ENCODE measurements around the gene ULBP3. TPM values are rescaled to one million over a fixed set of nuclear protein-coding genes. Genes with fewer than 3 reads are reported as not detected.
"Not testable (repeated sequence)": the region's sequence is repeated elsewhere in the genome, so short reads cannot be mapped to it uniquely, and the experiment has no call there.

The ULBP3 gene
- polyA plus RNA-seq, 3 donors, result 9.7 to 13.4 (median 10.8) TPM

GRCh38 chr6:150081702-150082101, 12.8 kb upstream of the ULBP3 start:
- no peak for DNase-seq

- DNase-seq, result no peak
These were observed 10.7 kb upstream of the ULBP3 start for GRCh38 chr6:150079604-150080003.

- no peak for DNase-seq
These were observed 9.9 kb upstream of the ULBP3 start for GRCh38 chr6:150078788-150079187.

- DNase-seq, result no peak
These were observed 7.4 kb upstream of the ULBP3 start for GRCh38 chr6:150076196-150076893.

GRCh38 chr6:150075034-150075421, 6.1 kb upstream of the ULBP3 start:
- DNase-seq, result peak; percentile 31

GRCh38 chr6:150074396-150075033, 5.6 kb upstream of the ULBP3 start:
- DNase-seq, result not testable (repeated sequence)

GRCh38 chr6:150072201-150072600, 3.3 kb upstream of the ULBP3 start:
- DNase-seq, result no peak

- DNase-seq, result no peak
These were observed 1.4 kb upstream of the ULBP3 start for GRCh38 chr6:150070236-150070818.

GRCh38 chr6:150069706-150070105, 785 bp upstream of the ULBP3 start:
- DNase-seq, result no peak

- DNase-seq, result no peak
These were observed 770 bp downstream of the ULBP3 start for GRCh38 chr6:150068151-150068550.

- no peak for DNase-seq
These were observed 3.8 kb downstream of the ULBP3 start for GRCh38 chr6:150065083-150065482.

- DNase-seq, result no peak
These were observed 5.3 kb downstream of the ULBP3 start for GRCh38 chr6:150063640-150064039.

GRCh38 chr6:150059973-150060372, 8.9 kb downstream of the ULBP3 start:
- not testable (repeated sequence) for DNase-seq

- no peak for DNase-seq
These were observed 9.9 kb downstream of the ULBP3 start for GRCh38 chr6:150058986-150059385.

- no peak for DNase-seq
These were observed 10.6 kb downstream of the ULBP3 start for GRCh38 chr6:150058231-150058792.

- DNase-seq, result no peak
These were observed 11.4 kb downstream of the ULBP3 start for GRCh38 chr6:150057501-150057951.

- DNase-seq, result no peak
These were observed 12.0 kb downstream of the ULBP3 start for GRCh38 chr6:150056916-150057315.

GRCh38 chr6:150056156-150056555, 12.8 kb downstream of the ULBP3 start:
- no peak for DNase-seq

GRCh38 chr6:150055131-150055530, 13.8 kb downstream of the ULBP3 start:
- no peak for DNase-seq

- DNase-seq, result no peak
These were observed 15.5 kb downstream of the ULBP3 start for GRCh38 chr6:150053450-150053849.

GRCh38 chr6:150050846-150051245, 18.1 kb downstream of the ULBP3 start:
- DNase-seq, result no peak

- no peak for DNase-seq
These were observed 20.8 kb downstream of the ULBP3 start for GRCh38 chr6:150048099-150048498.

GRCh38 chr6:150046943-150047342, 22.0 kb downstream of the ULBP3 start:
- DNase-seq, result no peak
